HG03342 (cell line): ENCODE results near the gene HDHD5.

Experiments used
- ATAC-seq: cut with Tn5 transposase; IDR thresholded peaks from one replicate; pipeline ENCODE4 v1.9.1; 2021; ENCODE audit warnings: mild to moderate bottlenecking, moderate library complexity; ENCODE audit not compliant: unreplicated experiment

HDHD5 gene

GRCh38 chr22:17120711-17121232 lies 38.3 kb downstream of the HDHD5 start:
- ATAC-seq = no peak

GRCh38 chr22:17120281-17120680 lies 38.8 kb downstream of the HDHD5 start:
- ATAC-seq = no peak

DNA sequence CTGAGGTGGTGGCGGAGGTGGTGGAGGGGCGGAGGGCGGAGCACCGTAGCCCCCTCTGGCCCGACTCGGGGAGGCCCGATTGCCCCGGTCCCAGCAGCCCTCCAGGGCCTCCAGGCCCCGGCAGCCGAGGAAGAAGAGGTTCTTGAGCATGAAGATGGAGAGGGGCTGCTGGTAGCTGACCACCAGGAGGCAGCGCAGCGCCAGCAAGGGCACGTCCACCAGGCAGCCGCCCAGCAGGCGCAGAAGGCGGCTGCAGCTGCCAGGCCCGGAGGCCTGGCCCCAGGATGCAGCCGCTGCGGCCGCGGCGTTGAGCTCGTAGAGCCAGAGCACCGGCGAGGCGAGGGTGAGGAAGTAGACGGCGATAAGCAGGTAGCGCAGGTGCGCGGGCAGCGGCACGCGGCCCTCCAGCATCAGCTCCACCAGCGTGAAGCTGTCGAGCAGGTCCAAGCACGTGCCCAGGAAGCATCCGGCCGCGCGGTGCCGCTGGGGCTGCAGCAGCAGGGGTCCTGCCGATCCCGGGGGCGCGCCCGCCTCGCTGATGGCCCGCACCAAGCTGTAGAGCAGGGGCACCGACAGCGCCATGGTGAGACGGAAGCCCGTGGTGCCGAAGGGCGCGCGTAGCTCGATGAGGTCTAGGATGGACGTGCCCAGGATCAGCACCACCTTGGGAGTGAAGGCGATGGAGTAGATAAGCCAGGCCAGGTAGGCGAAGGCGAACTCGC lies 39.4 kb downstream of the HDHD5 start:
- no peak for ATAC-seq

- no peak for ATAC-seq
Measured at GRCh38 chr22:17118342-17118741, 40.7 kb downstream of the HDHD5 start.

DNA sequence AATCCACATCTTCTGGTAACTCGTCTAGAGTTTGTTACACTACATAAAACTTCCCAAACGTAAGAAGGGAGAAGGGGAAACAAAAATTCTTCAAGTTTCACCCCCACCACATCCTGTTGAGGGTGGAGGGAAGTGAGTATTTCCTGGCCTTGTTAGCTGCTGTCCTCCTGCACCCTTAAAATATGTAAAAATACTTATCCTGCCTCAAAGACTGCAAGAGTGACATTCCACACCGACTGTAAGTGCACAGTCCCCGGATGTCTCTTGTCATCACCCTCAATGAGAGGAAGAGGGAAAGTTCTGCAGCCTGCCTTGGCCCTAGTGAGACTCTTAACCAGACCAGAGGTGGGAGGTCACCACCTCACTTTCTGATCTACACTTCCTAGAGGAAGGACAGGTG lies 41.2 kb downstream of the HDHD5 start:
- no peak for ATAC-seq

DNA sequence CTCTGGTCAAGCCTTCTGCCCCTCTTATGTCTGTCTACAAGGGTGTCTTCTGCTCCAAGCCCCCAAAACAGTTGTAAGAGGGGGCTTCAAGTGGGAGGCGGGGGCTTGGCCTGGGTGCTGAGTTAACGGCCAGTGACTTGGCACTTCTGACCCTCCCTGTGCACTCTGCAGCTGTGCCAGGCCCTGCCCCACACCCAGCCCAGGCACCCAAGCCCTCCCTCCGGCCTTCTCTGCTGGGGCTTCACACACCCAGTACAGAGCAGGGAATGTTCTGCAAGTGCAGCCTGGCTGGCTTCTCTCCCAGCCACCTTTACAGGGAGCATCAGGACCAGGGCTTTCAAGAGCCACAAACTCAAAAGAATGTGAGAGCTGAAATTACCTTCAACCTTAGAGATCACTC lies 41.7 kb downstream of the HDHD5 start:
- no peak for ATAC-seq

GRCh38 chr22:17116572-17117330 lies 42.3 kb downstream of the HDHD5 start:
- no peak for ATAC-seq

DNA sequence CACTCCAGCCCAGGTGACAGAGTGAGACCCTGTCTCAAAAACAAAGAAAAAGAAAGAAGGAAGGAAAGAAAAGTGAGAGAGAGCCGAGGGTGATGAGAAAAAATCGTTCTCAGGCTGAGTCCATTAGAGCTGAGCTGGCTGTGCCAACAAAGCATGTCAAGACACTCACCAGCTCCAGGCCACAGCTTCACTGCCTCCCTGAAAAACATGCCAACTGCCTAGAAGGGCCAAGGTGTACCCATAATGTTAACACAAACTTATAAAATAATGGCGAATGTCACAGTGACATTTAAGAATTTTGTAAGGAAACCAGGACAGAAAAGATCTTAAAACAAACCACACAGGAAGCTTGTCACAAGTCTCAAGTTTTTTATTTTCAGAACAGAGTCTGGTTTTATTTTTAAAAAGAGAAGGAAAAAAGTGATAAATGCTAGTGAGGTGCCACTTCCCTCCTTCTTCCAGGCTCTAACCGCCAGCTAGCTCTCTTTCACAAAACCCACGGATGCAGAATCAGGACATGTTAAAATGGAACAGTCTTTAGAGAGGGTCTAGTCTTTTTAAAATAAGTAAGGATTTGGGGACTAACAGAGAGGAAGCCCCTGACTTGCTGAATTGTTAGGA lies 43.0 kb downstream of the HDHD5 start:
- no peak for ATAC-seq

DNA sequence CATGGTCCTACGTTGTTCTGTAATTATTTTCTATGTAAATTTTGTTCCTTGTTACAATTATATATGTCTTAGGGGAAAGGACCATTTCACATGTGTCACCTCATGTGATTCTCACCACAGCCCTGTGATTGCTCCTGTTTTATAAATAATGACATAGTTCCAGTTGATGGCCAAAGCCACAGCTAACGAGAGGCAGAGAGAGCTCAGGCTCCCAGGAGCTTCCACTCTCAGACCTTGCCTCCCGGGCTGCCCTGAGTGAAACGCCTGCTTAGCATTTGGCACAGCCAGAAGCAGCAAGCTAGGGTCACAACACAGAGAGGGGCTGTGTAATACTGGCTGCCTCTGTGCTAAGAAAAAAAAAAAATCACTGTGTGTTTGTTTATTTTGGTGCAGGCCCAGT lies 43.8 kb downstream of the HDHD5 start:
- no peak for ATAC-seq

DNA sequence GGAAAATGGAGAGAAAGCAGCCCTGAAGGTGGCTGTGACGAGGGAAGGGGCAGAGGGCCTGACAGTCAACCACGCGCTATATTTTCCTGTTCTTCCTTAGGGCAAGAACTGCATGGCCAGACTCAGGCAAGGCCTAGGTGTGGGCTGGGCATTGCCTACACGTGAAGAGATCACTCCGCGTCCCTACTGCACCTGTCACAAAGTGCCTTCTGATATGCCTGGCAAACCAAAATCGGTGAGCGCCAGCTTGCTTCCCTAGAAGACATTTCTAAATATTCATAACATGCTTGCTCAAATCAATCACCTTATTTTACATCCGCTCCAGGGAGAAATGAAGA lies 44.2 kb downstream of the HDHD5 start:
- no peak for ATAC-seq

GRCh38 chr22:17114173-17114897 lies 44.7 kb downstream of the HDHD5 start:
- ATAC-seq = no peak

DNA sequence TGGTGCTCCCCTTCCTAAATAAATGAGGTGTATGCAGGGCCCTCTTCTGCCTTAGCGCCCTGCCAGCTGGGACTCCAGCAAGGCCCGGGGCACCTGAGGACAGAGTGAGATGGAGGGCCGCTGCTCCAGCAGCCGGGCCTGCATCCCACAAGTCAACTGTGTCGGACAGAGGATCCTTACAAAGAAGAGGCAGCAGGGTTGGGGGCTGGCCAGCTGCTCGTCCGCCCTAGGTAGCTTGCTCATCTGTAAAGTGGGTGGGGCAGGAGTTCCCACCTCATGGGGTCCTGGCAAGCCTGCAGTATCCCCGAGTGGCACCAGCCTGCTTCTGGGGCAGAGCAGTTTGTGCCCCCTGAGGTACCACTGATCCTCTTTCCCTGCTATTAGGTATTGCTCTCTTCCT lies 45.5 kb downstream of the HDHD5 start:
- ATAC-seq = no peak

DNA sequence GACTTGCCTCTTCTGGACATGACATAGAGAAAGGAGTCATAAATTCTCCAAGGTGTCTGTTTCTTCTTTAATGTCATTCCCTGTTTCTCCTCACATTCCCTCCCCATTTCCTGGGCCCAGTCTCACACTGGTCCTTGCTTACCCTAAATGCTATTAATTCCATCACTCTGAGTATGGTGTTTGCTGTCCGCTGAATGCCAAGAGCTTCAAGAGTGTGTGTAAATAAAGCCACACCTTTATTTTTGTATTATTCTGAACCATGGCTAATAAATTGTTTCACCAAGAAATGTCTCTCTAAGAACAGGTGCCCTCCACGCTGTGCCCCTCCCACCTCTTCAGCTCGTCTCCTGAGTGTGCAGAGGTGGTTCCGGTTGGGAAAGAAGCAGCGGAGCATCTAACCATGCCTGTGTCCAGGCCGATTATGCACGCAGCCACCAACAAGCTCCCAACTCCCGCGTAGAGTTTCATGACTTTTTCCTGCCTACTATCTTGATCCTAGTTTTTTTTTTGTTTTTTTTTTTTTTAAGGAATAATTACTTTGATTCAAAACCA lies 46.5 kb downstream of the HDHD5 start:
- ATAC-seq = no peak

- no peak for ATAC-seq
Measured at GRCh38 chr22:17110791-17111550, 48.1 kb downstream of the HDHD5 start.

DNA sequence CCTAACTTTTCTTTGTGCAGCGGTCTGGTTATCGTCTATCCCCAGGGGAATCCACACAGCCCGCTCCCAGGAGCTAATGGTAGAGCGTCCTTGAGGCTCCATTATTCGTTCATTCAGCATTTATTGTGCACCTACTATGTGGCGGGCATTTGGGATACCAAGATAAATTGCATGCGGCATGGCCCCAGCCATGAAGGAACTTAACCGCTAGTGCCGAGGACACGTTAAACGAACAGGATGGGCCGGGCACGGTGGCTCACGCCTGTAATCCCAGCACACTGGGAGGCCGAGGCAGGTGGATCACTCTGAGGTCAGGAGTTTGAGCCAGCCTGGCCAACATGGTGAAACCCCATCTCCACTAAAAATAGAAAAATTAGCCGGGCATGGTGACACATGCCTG lies 49.1 kb downstream of the HDHD5 start:
- no peak for ATAC-seq

DNA sequence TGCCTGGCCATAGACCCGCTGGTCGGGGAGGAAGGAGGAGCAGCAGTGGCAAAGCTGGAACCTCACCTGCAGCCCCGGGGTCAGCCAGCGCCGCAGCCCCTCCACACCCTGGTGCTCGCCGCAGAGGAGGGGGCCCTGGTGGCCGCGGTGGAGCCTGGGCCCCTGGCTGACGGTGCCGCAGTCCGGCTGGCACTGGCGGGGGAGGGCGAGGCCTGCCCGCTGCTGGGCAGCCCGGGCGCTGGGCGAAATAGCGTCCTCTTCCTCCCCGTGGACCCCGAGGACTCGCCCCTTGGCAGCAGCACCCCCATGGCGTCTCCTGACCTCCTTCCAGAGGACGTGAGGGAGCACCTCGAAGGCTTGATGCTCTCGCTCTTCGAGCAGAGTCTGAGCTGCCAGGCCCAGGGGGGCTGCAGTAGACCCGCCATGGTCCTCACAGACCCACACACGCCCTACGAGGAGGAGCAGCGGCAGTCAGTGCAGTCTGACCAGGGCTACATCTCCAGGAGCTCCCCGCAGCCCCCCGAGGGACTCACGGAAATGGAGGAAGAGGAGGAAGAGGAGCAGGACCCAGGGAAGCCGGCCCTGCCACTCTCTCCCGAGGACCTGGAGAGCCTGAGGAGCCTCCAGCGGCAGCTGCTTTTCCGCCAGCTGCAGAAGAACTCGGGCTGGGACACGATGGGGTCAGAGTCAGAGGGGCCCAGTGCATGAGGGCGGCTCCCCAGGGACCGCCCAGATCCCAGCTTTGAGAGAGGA lies 49.8 kb downstream of the HDHD5 start:
- no peak for ATAC-seq

GRCh38 chr22:17108256-17109112 lies 50.6 kb downstream of the HDHD5 start:
- ATAC-seq = no peak

DNA sequence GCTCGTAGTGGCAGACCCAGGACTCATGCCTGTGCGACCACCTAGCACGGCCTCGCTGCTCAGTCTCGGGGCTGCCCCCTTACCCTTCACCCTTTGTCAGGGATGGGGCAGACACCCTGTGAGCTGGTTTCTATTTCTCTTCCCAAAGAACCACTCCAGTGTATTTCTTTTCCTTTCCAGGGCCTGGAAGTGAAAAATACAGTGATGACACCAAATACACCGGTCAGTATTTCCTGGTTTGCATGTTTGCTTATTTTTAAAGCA lies 51.6 kb downstream of the HDHD5 start:
- ATAC-seq = no peak
